NCI-H345 treated with DMSO at 0.1 percent for 48 hours (cell line): Measurements from ENCODE around the gene TTI1.
"Not testable (repeated sequence)": the region's sequence is repeated elsewhere in the genome, so short reads cannot be mapped to it uniquely, and the experiment has no call there.

Source experiments
- DNase-seq: peaks from one replicate; lab custom pipeline; 2025; ENCODE audit not compliant: unreplicated experiment; lab: John Stamatoyannopoulos, UW

Gene TTI1

GRCh38 chr20:38012332-38012731 is 20.9 kb downstream of the TTI1 start:
- no peak for DNase-seq

GRCh38 chr20:38011696-38012095 is 21.6 kb downstream of the TTI1 start:
- no peak for DNase-seq

DNA sequence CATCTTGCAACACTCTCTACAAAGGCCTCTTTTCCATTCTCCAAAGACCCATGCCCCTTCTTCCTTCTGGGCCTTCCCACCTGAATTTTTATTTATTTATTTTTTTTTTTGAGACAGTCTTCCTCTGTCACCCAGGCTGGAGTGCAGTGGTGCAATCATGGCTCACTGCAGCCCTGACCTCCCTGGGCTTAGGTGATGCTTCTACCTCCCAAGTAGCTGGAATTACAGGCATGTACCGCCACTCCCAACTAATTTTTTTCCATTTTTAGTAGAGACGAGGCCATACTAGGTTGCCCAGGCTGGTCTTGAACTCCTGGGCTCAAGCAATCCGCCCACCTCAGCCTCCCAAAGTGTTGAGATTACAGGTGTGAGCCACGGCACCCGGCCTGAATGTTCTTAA is 23.8 kb downstream of the TTI1 start:
- not testable (repeated sequence) for DNase-seq

DNA sequence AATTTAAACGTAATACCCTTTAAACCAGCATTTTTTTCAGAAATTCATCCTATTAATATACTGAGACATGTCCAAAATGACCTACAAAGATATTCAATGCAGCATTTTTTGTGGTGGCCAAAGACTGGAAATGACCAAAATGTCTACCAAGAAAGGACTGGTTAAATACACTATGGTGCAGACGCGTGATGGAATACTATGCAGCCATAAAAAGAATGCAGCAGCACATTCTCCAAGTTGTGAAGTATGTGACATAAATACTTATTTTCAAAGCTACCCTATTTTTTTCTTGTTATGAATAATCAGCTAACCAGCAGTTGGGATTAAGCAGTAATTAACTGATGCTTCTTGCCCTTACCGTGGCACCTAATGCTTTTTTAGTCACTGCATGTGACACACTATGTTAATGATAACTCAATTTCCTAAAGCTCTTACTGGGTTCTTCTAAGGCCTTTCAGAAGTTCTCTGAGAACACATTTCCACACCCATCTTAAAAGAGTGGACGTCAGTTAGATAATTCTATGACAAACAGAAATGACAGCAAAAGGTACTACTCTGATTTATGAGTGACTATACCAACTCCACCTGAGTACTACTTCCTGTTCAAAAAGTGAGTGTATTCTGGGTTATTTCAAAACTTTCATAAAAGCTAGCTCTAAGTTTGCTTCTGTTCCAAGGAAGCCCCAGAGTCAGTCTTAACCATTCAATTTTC is 24.9 kb downstream of the TTI1 start:
- no peak for DNase-seq

DNA sequence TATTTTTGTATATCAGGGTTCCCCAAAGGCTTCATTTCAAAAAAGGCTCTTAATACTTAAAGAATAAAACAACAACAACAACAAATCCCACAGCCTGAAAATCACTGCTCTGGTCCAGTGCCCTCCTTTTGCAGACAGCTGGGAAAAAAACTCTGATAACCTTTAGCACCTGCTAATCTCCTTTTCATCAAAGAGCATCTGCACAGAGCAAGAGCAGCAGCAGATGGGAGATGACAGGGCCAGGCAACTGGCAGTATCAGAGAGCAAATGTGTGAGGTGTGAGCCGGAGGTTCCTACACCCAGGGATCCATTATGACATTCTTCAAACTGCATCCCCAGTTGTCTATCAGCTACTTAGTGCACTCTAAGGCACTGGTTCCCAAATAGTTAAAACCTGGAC is 25.7 kb downstream of the TTI1 start:
- no peak for DNase-seq

DNA sequence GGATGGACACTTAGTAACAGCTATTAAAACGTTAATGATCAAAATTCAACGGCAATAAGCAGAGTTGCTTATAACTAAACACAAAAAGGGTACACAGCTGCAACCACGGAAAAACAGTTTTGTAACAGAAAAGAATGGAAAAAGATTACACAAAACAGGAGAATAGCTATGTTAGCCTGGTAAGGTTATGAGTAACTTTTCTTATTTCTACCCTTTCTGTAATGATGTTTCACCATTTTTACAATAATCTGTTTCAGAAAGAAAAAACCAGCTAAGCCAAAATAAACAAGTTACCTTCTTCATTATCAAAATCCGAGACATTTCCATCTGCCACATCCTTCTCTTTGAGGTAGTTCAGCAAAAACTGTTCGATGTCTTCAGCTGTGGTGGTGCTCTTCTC is 27.4 kb downstream of the TTI1 start:
- no peak for DNase-seq

DNA sequence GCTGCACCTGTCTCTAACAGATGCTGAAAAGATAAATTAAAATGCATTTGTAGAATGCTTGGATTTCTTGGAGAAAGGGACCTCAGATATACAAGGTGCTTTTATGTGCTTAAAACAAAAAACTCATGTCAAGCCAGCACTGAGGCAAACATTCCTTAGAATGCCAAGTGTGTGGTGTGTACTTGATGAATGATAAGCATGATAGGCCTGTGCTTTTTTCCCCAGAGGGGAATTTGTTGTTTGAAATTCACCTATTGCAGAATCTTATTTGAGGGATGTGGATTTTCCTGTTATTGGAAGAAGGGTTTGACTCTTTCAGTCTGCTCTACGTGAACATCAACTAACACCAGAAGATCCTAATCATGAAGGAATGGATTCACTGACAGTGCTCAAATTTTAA is 28.8 kb downstream of the TTI1 start:
- no peak for DNase-seq

- DNase-seq: no peak
These were observed 30.8 kb downstream of the TTI1 start for GRCh38 chr20:38002422-38002821.

DNA sequence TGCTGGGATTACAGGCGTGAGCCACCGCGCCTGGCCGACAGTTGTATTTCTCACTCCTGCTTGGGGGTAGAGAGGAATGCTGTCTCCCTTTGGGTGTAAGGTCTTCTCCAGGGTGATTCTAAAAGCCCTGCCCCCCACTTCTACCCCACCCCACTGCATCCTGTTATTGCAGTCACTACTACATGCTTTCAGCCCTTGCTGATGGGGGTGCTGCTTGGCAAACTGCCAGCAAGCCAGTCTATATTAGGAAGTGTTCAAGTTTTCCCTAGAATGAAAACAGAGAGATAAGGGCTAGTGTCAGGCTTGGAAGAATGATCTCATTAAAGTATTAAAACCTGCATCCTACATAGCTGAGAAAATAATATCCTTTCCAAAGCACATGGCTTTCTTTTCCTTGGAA is 31.3 kb downstream of the TTI1 start:
- no peak for DNase-seq

DNA sequence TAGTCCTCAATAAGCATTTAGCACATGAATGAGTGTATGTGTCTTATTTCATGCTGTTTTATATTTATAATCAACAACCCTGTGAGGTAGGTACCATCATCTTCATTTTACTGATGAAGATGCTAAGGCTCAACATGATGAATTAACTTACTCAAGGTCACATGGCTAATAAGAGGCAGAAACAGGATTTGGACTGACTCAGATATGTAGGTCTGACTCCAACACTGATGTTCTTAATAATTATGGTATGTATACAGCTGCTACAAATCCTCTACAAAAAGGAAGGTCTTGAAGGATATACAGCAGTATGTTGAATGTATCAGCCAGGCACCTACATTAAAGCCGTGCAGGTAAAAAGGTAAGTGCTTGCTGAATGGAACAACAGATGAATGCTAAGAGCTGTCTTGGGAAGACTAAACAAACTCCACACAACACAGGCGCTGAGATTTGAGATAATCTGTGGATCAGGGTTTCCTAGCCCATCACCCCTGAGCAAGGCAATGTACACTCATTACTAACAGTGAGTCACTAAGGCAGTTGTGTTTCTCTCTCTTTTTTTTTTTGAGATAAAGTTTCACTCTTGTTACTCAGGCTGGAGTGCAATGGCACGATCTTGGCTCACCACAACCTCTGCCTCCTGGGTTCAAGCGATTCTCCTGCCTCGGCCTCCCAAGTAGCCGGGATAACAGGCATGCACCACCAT is 31.9 kb downstream of the TTI1 start:
- no peak for DNase-seq

DNA sequence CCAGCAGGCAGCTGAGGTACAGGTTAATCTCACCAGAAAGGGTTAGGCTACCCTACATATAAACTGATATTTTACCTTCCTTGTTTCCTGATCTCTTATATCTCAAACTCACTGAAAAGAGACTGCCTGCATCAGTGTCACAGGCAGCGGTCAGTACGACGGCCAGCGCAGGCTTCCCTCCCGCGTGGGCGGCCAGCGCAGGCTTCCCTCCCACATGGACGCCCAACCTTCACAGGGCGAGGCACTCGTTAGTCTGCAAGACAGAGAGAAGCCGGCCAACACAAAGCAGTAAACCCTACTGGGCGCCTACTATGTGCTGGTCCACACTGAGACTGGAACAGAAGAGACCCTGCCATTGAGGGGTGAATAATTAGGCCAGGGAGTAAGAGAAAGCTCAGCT is 33.0 kb downstream of the TTI1 start:
- DNase-seq: no peak

GRCh38 chr20:37999526-38000263 is 33.6 kb downstream of the TTI1 start:
- DNase-seq: no peak

DNA sequence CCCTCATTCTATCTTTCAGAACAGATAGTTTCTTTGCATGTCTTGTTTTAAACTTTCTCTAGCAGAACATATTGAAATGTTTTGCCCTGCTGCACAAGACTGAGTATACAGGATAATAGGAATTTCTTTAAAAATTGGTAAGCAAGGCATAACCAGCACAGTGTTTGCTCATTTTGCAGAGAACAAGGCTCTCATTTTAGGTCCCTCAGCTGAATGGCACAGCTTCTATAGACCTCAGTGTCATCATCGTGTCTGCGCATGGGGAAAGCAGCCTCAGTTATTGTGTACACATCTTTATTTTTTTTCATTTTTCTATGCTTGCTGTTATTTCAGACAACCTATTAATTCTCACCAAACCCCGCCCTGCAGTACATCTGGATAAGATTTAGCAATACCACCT is 35.7 kb downstream of the TTI1 start:
- DNase-seq: no peak

DNA sequence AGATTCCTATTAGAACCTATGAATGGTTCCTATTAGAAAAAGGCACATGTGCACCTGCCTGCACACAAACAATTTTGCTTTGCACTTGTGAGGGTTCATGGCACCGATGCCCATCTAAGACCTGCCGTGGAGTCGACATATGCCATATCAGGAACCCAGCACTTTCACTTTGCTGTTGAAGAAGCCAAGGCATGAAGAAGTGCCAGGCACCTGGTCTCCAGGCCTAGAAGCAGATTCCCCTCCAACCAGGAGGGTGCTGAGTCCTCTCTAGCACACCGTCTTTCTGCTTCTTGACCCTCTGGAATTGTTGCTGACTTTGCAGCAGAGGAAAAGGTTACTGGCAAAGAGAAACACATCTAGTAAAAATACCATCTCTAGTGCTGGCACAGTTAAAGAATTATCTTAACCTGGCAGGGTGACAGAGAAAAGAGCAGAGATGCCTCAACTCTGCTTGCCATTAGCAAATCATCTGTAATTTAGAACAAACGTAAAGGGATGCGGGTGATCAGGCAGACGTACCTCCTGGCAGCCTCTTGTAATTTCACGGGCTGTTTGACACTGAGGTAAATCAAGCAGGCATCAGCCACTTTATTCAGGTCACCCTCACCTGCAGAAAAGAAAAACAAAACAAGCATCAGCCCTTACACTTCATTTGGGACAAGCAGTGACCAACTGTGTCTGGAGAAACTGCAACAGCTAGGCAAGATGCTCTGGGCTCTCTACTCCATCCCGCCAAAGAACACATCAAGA is 37.2 kb downstream of the TTI1 start:
- DNase-seq: no peak

- no peak for DNase-seq
These were observed 38.7 kb downstream of the TTI1 start for GRCh38 chr20:37994512-37994911.

- DNase-seq: no peak
These were observed 40.4 kb downstream of the TTI1 start for GRCh38 chr20:37992802-37993409.

DNA sequence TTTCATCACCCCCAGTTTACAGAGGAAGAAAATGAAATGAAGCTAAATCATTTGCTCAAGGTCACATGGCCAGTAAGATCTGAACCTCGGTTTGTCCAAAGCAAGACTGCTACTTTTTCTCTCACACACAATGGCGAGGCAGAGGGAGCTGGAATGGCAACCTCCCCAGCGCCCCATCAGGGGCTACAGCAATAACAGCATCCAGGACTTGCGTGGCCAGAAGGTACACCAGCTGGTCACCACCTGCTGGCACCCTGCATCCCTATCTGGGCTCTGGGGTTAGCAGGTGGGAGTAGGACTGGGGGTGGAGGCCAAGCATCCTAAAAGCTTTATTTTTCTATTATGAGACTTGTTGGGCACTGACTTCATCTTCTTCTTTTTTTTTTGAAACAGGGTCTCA is 41.3 kb downstream of the TTI1 start:
- DNase-seq: no peak

DNA sequence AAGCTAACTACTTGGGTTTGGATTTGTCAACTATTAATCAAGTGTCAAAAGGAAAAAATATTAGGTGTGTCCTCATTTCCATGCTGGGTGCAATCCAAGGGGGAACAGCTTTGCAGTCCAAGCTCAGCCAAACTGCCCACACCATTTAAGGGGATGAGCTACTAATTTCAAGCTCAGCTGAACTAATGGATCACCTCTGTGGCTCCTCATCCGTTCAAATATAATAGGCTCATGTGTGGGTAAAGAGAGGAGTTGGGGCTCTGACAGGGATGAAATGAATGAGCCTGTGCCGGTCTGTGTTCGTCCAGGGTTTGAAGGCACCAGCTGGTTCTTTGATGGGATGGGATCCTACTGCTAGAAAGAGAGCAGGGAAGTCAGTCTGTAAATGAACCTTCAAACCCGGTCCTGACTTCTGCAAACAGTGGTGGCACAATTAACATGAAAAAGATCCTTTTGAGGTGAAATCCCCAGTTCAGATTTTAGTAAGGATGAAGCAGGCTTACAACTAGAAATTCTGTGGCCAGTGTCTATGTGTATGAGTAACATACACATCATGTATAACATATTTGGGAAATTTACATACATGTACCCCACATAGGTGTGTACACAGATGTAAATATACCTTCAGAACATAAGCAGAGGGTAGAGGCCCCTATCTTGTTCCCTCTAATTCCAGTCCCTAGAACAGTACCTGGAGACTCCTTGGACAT is 41.9 kb downstream of the TTI1 start:
- DNase-seq: no peak

GRCh38 chr20:37990571-37991151 is 42.6 kb downstream of the TTI1 start:
- no peak for DNase-seq
